Stimulated activated CD8-positive, alpha-beta memory T cell treated with anti-CD3 and anti-CD28 coated beads, Interleukin-15, amount 100 ng/mL, for 24 hours (primary cell): Measurements from ENCODE around the gene IFT122.
"Not testable (repeated sequence)": the region's sequence is repeated elsewhere in the genome, so short reads cannot be mapped to it uniquely, and the experiment has no call there.

Experiments used
- DNase-seq: peaks from one replicate; pipeline ENCODE4 v3.0.0-alpha.2; 2020; ENCODE audit warnings: low read depth

IFT122 gene

GRCh38 chr3:129473067-129473768 lies 33.2 kb downstream of the IFT122 start:
- no peak for DNase-seq

- no peak for DNase-seq
Observed at GRCh38 chr3:129473769-129474152, 33.7 kb downstream of the IFT122 start.

GRCh38 chr3:129474984-129475804 lies 35.2 kb downstream of the IFT122 start:
- no peak for DNase-seq

GRCh38 chr3:129475863-129476262 lies 35.8 kb downstream of the IFT122 start:
- no peak for DNase-seq

GRCh38 chr3:129476586-129476985 lies 36.6 kb downstream of the IFT122 start:
- DNase-seq: no peak

- not testable (repeated sequence) for DNase-seq
Observed at GRCh38 chr3:129481225-129481765, 41.3 kb downstream of the IFT122 start.

GRCh38 chr3:129481766-129482332 lies 41.8 kb downstream of the IFT122 start:
- DNase-seq: no peak

- no peak for DNase-seq
Observed at GRCh38 chr3:129482721-129483120, 42.7 kb downstream of the IFT122 start.

- DNase-seq: no peak
Observed at GRCh38 chr3:129483870-129484269, 43.8 kb downstream of the IFT122 start.

GRCh38 chr3:129485146-129485545 lies 45.1 kb downstream of the IFT122 start:
- not testable (repeated sequence) for DNase-seq

GRCh38 chr3:129485721-129486663 lies 46.0 kb downstream of the IFT122 start:
- DNase-seq: no peak

- no peak for DNase-seq
Observed at GRCh38 chr3:129486664-129487035, 46.6 kb downstream of the IFT122 start.

- no peak for DNase-seq
Observed at GRCh38 chr3:129487183-129487867, 47.3 kb downstream of the IFT122 start.

- DNase-seq: not testable (repeated sequence)
Observed at GRCh38 chr3:129487868-129488335, 47.9 kb downstream of the IFT122 start.

GRCh38 chr3:129489258-129489657 lies 49.2 kb downstream of the IFT122 start:
- DNase-seq: not testable (repeated sequence)

GRCh38 chr3:129490273-129490675 lies 50.2 kb downstream of the IFT122 start:
- no peak for DNase-seq

GRCh38 chr3:129491077-129491476 lies 51.1 kb downstream of the IFT122 start:
- not testable (repeated sequence) for DNase-seq

- DNase-seq: no peak
Observed at GRCh38 chr3:129491794-129492193, 51.8 kb downstream of the IFT122 start.

GRCh38 chr3:129492691-129493090 lies 52.7 kb downstream of the IFT122 start:
- DNase-seq: no peak

- no peak for DNase-seq
Observed at GRCh38 chr3:129493206-129493605, 53.2 kb downstream of the IFT122 start.

- DNase-seq: not testable (repeated sequence)
Observed at GRCh38 chr3:129494499-129494898, 54.5 kb downstream of the IFT122 start.
